GM12878 (cell line): ENCODE data around the gene TMEM45A. TPM values are rescaled to one million over a fixed set of nuclear protein-coding genes. Genes with fewer than 3 reads are reported as not detected.

ENCODE experiments used
- ATAC-seq: fragments of 200-7000 bp; cut with Tn5 transposase; 3 replicates; pipeline ENCODE4 v1.9.1; 2020; ENCODE audit warnings: mild to moderate bottlenecking, moderate library complexity
- Bru-seq: library from RNA; stranded (reverse); fragments of 400-500 nt; gene quantifications from one replicate; lab custom pipeline; 2021; lab: Mats Ljungman, UMichigan
- BruChase-seq, 2 experiments: library from RNA; stranded (reverse); fragments of 400-500 nt; gene quantifications; one replicate each; lab custom pipeline; 2021; lab: Mats Ljungman, UMichigan
- BruUV-seq: library from RNA; stranded (reverse); fragments of 400-500 nt; replicated peaks from 2 replicates; lab custom pipeline; 2021; lab: Mats Ljungman, UMichigan
- CTCF ChIA-PET: fragments of 300-600 bp; sonication (Branson Sonifier 250); formaldehyde crosslinking; extraction: SDS; loops from one replicate; lab custom pipeline; 2021; ENCODE audit warnings: inconsistent platforms; lab: Yijun Ruan, JAX
- POLR2A ChIA-PET: fragments of 350-600 bp; formaldehyde crosslinking; extraction: SDS; loops from one replicate; lab custom pipeline; 2021; ENCODE audit warnings: inconsistent platforms; lab: Charles Lee
- RAD21 ChIA-PET: fragments of 300-600 bp; sonication (Branson Sonifier 250); formaldehyde crosslinking; loops from one replicate; lab custom pipeline; 2023; ENCODE audit warnings: antibody characterized with exemption; ENCODE audit not compliant: unreplicated experiment; lab: Charles Lee
- SMC1A ChIA-PET: fragments of 300-600 bp; sonication (Branson Sonifier 250); formaldehyde crosslinking; loops from one replicate; lab custom pipeline; 2023; ENCODE audit not compliant: unreplicated experiment, uncharacterized antibody; lab: Charles Lee
- DNase-seq: peaks from one replicate; pipeline ENCODE4 v3.0.0-alpha.2; 2011; ENCODE audit warnings: low read depth, low spot score
- FAIRE-seq: peaks from 3 replicates; lab custom pipeline; 2011; peaks lifted over from hg19 to GRCh38; lab: Jason Lieb, UNC
- H2AFZ ChIP-seq: 2 replicates; pipeline ENCODE4 v1.6.0; 2011; ENCODE audit warnings: low read depth, low read length, control low read depth; ENCODE audit not compliant: control insufficient read depth
- H3K27ac ChIP-seq: 2 replicates; pipeline ENCODE4 v1.5.1; 2011; ENCODE audit warnings: control low read depth; ENCODE audit not compliant: control insufficient read depth, insufficient read depth
- H3K27me3 ChIP-seq, 2 experiments: replicated peaks in 1 of 2; 2 replicates each; pipeline versions ENCODE4 v1.6.0 to v1.6.1; 2011; ENCODE audit warnings: low read length in 1 of 2; ENCODE audit not compliant: control insufficient read depth in 2 of 2, insufficient read depth in 2 of 2
- H3K36me3 ChIP-seq, 2 experiments: 2 replicates each; pipeline ENCODE4 v1.5.1; 2011; ENCODE audit warnings: low read length in 1 of 2; ENCODE audit not compliant: control insufficient read depth in 2 of 2, insufficient read depth in 2 of 2
- H3K4me1 ChIP-seq: 2 replicates; pipeline ENCODE4 v1.6.1; 2011; ENCODE audit warnings: mild to moderate bottlenecking, low read length, moderate library complexity, mixed read lengths; ENCODE audit not compliant: control insufficient read depth, insufficient read depth
- H3K4me2 ChIP-seq: 2 replicates; pipeline ENCODE4 v1.6.0; 2011; ENCODE audit warnings: control low read depth; ENCODE audit not compliant: control insufficient read depth, insufficient read depth
- H3K4me3 ChIP-seq: fragments of 200-600 bp; sonication (generic); 2 replicates; pipeline ENCODE4 v1.5.1; 2016
- H3K79me2 ChIP-seq: 2 replicates; pipeline ENCODE4 v1.6.0; 2011; ENCODE audit warnings: low read length; ENCODE audit not compliant: control insufficient read depth, insufficient read depth
- H3K9ac ChIP-seq: 2 replicates; pipeline ENCODE4 v1.8.0; 2011; ENCODE audit warnings: low read length, control low read depth, mixed read lengths; ENCODE audit not compliant: control insufficient read depth, insufficient read depth
- H3K9me3 ChIP-seq: replicated peaks from 3 replicates; pipeline ENCODE4 v1.5.1; 2011; ENCODE audit warnings: mild to moderate bottlenecking, low read length; ENCODE audit not compliant: control insufficient read depth, insufficient read depth
- H4K20me1 ChIP-seq: 2 replicates; pipeline ENCODE4 v1.6.0; 2011; ENCODE audit not compliant: control insufficient read depth, insufficient read depth
- BACH1 ChIP-seq: fragments of 450-650 bp; IDR thresholded peaks from 2 replicates; pipeline ENCODE4 v1.6.1; 2017; ENCODE audit warnings: mild to moderate bottlenecking, borderline replicate concordance
- CBX3 ChIP-seq: fragments of 200-600 bp; sonication (generic); IDR thresholded peaks from 2 replicates; pipeline ENCODE4 v1.6.1; 2016; ENCODE audit warnings: low read depth, borderline replicate concordance
- CBX5 ChIP-seq: sonication (generic); IDR thresholded peaks from 2 replicates; pipeline ENCODE4 v1.6.1; 2016; ENCODE audit warnings: low read depth, moderate library complexity, mild to moderate bottlenecking, inconsistent platforms
- CHD4 ChIP-seq: fragments of 200-600 bp; sonication (generic); IDR thresholded peaks from 2 replicates; pipeline ENCODE4 v1.6.1; 2016; ENCODE audit warnings: mild to moderate bottlenecking
- DPF2 ChIP-seq: fragments of 450-650 bp; IDR thresholded peaks from 2 replicates; pipeline ENCODE4 v1.6.1; 2017; ENCODE audit warnings: mild to moderate bottlenecking
- ETV6 ChIP-seq, 2 experiments: fragments of 450-650 bp in 1 of 2; IDR thresholded peaks in 1 of 2; conservative IDR thresholded peaks in 1 of 2; 2 replicates each; pipeline ENCODE4 v1.6.1; 2014; ENCODE audit warnings: antibody characterized with exemption in 1 of 2, borderline replicate concordance in 1 of 2, low read depth in 1 of 2, mild to moderate bottlenecking in 1 of 2, moderate library complexity in 1 of 2
- FOXM1 ChIP-seq: IDR thresholded peaks from 2 replicates; pipeline ENCODE4 v1.6.1; 2012; ENCODE audit warnings: low read depth, mild to moderate bottlenecking, inconsistent platforms, low read length, moderate library complexity
- HDAC6 ChIP-seq: fragments of 200-600 bp; sonication (generic); IDR thresholded peaks from one replicate; pipeline ENCODE4 v1.8.0; 2017; ENCODE audit warnings: antibody characterized with exemption; ENCODE audit not compliant: unreplicated experiment
- NBN ChIP-seq: fragments of 450-650 bp; IDR thresholded peaks from 2 replicates; pipeline ENCODE4 v1.6.1; 2016
- NFYB ChIP-seq: IDR thresholded peaks from 2 replicates; pipeline ENCODE4 v1.6.1; 2011; ENCODE audit warnings: low read depth, mild to moderate bottlenecking, low read length, improper control_type of control experiment, moderate library complexity; ENCODE audit not compliant: insufficient read depth
- SRF ChIP-seq, 2 experiments: IDR thresholded peaks; 2 replicates each; pipeline ENCODE4 v1.6.1; 2011; ENCODE audit warnings: low read depth in 2 of 2, low read length in 2 of 2, mild to moderate bottlenecking in 1 of 2, moderate library complexity in 1 of 2
- SUPT20H ChIP-seq: IDR thresholded peaks from 2 replicates; pipeline ENCODE4 v1.6.1; 2011; ENCODE audit warnings: low read depth, mild to moderate bottlenecking, low read length, moderate library complexity, borderline replicate concordance; ENCODE audit not compliant: control insufficient read depth
- TARDBP ChIP-seq: IDR thresholded peaks from 2 replicates; pipeline ENCODE4 v1.6.1; 2016; ENCODE audit warnings: borderline replicate concordance
- WGBS: methylation state at CpG from one replicate; pipeline ENCODE4 v1.1.6; 2016; ENCODE audit warnings: low lambda C conversion rate; ENCODE audit not compliant: insufficient replicate concordance, insufficient coverage; ENCODE audit errors: missing lambda C conversion rate; 5-methylcytosine and 5-hydroxymethylcytosine counted together
- in situ Hi-C: fragments of 300-500 bp; cut with MboI; formaldehyde crosslinking; loops from 9 replicates; pipeline ENCODE4 v1.14.3; 2018; ENCODE audit warnings: mixed read lengths
- intact Hi-C: fragments of 100-400 bp; cut with micrococcal nuclease; formaldehyde crosslinking; loops from one replicate; pipeline ENCODE4 v1.14.2; 2022; ENCODE audit not compliant: unreplicated experiment
- long read RNA-seq, 2 experiments: library from polyadenylated mRNA; unstranded; transcript quantifications; one replicate each; pipeline ENCODE4 v2.0.0, GENCODE V29; 2019 to 2020
- polyA minus RNA-seq, 3 experiments: library from RNA; depleted of rRNA, polyadenylated mRNA; stranded (reverse); fragments of >200 nt; gene quantifications; 2 replicates each; pipeline ENCODE4 v1.2.3, GENCODE V29; 2011
- polyA plus RNA-seq, 11 experiments: library from polyadenylated mRNA; depleted of rRNA in 4 of 11; unstranded in 6 of 11; stranded (reverse) in 5 of 11; fragments of >200 nt; fragmentation: Nextera tagmentation in 4 of 11; fragmentation: Illumina TruSeq in 1 of 11; extraction: Ambion mirVana in 4 of 11; extraction: Trizol in 1 of 11; gene quantifications; 1 replicate in 1 of 11; 2 replicates in 10 of 11; pipeline versions ENCODE4 v1.2.1 to v1.2.3, GENCODE V29; 2011 to 2016; ENCODE audit warnings: inconsistent platforms in 2 of 11, missing spikeins in 2 of 11, low read depth in 1 of 11
- total RNA-seq, 4 experiments: library from RNA; depleted of rRNA in 3 of 4; stranded (reverse); fragments of >200 nt in 3 of 4; fragmentation: Illumina TruSeq in 1 of 4; extraction: Trizol in 1 of 4; gene quantifications; 2 replicates each; pipeline versions ENCODE4 v1.2.1 to v1.2.3, GENCODE V29; 2013 to 2021
- TF ChIP-seq, protein P1 (sequence below): IDR thresholded peaks from 2 replicates; pipeline ENCODE4 v1.6.1; 2011; ENCODE audit warnings: mild to moderate bottlenecking, low read depth, low read length, moderate library complexity; ENCODE audit not compliant: insufficient replicate concordance
- TF ChIP-seq, protein P2 (sequence below): IDR thresholded peaks from 2 replicates; pipeline ENCODE4 v1.6.1; 2012; ENCODE audit warnings: low read depth, low read length, improper control_type of control experiment

Gene TMEM45A, protein sequence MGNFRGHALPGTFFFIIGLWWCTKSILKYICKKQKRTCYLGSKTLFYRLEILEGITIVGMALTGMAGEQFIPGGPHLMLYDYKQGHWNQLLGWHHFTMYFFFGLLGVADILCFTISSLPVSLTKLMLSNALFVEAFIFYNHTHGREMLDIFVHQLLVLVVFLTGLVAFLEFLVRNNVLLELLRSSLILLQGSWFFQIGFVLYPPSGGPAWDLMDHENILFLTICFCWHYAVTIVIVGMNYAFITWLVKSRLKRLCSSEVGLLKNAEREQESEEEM
- 3.2 and 5.2 TPM in 2 replicates for total RNA-seq (2013; cell fraction: nucleolus; rRNA removed)
- 0.34 and 1.0 TPM in 2 replicates for total RNA-seq (2014; rRNA removed)
- 0.72 and 0.78 TPM in 2 replicates for total RNA-seq (2014; rRNA removed; fragmentation: Illumina TruSeq; extraction: Trizol)
- 0.90 and 1.0 TPM in 2 replicates for total RNA-seq (2021)
- 8.7 TPM for polyA plus RNA-seq (2011; ENCODE audit: low read depth)
- polyA plus RNA-seq (2011; rRNA removed) = 5.3 and 10.0 TPM in 2 replicates
- polyA plus RNA-seq (2011; cell fraction: cytosol; rRNA removed) = 1.7 and 2.9 TPM in 2 replicates
- polyA plus RNA-seq (2011; cell fraction: nucleus; rRNA removed) = 1.1 and 1.9 TPM in 2 replicates
- polyA plus RNA-seq (2012) = 8.8 and 10.4 TPM in 2 replicates
- 0.62 and 0.95 TPM in 2 replicates for polyA plus RNA-seq (2014; fragmentation: Illumina TruSeq; extraction: Trizol)
- 1 to 10 TPM; 2.5 to 3.0 TPM for polyA plus RNA-seq (2014; fragmentation: Nextera tagmentation; extraction: Ambion mirVana)
- polyA plus RNA-seq (2014; rRNA removed) = 0.66 and 0.96 TPM in 2 replicates
- under 1 TPM; 0.60 to 0.77 TPM for polyA plus RNA-seq (2016; fragmentation: Nextera tagmentation; extraction: Ambion mirVana)
- 3.5 and 4.6 TPM in 2 replicates for polyA minus RNA-seq (2011; rRNA and poly(A)+ RNA removed)
- polyA minus RNA-seq (2011; cell fraction: cytosol; rRNA and poly(A)+ RNA removed) = 1.1 TPM in 1 of 2 replicates, not detected in the other
- 0.36 and 0.96 TPM in 2 replicates for polyA minus RNA-seq (2011; cell fraction: nucleus; rRNA and poly(A)+ RNA removed)
- percentile 43 among the genes with signal in this experiment for Bru-seq, nascent RNA
- percentile 32 among the genes with signal in this experiment for BruChase-seq, experiment 1, labeled RNA remaining after a 6-hour chase
- BruChase-seq, experiment 2, labeled RNA remaining after a 2-hour chase = percentile 26 among the genes with signal in this experiment
- long read RNA-seq, experiment 1 = 0 reads
- long read RNA-seq, experiment 2, partial matches to known transcripts = 0 of 9 reads
- long read RNA-seq, experiment 2, other reads (novel, unspliced or antisense) = 5 of 9 reads

DNA sequence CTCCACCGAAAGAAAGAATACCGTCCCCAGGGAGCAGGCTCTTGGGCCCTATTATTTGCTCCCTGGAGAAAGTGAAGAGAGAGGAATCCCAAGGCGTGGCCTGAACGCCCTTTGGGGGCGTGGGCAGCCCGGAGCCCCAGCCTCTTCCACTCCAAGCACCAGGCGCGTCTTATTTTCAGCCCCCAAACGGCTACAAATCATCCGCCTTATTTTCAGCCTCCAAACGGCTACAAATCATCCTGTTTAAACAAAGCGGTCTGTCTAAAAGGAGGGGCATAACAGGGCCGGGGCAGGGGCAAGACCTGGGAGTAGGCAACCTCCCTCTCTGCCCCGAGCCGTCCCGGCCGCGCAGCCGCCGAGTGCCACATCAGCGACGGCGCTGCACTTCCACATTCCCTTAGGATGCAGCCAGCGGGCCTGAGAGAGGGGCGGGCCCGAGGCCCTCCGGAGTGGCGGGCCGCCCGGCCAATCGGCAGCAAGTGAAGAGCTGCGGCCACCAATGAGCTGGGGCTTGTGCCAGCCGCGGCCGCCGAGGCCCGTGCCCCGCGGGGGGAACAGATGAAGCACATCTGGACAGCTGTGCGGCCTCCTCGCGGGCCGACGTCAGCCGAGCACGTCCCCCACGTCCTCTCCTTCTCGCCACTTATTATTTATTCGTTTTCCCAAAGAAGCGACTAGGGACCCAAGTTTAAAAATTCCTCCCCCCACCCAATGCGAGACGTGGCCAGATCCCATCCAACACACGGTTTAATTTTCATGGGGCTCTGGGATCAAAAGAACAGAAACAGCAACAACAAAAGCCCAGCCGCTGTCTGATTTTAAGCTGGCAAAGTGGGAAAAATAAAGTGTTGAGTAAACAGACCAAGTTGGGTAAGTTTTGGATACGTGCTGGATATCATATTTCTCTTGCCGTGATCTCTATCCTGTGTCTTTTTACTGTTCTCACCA lies at the start of gene TMEM45A:
TSS of gene TMEM45A (plus strand) at position 561 of the 948 bp plus-strand sequence. CDS start 62,593 bp downstream, outside the sequence.
- WGBS = 3% methylated on average over 56 of the region's 56 CpGs
- H3K4me3 ChIP-seq = peak within 1 kb of the TSS; percentile 85
- H3K27ac ChIP-seq = peak within 1 kb of the TSS; percentile 62
- H3K79me2 ChIP-seq = no peaks in the 10 kb centered on the region; the same call in 1 of the 2 replicates
- peak within 1 kb of the TSS; percentile 63 for H3K9ac ChIP-seq
- intact Hi-C loops (no loop called here), in situ Hi-C loops (no loop called here)
- H4K20me1 ChIP-seq = no peaks in the 10 kb centered on the region
- ChIA-PET RAD21 (interaction anchor here (0.5 to 2.0 kb wide), 10 partner anchors 9 to 661 kb away, joined by 3 to 23 read pairs (median 3); no protein-coding TSS in a partner anchor), CTCF (interaction anchor here (0.5 to 1.2 kb wide), 6 partner anchors 25 to 184 kb away, joined by 3 to 5 read pairs (median 4); partner anchors contain the start of gene LNP1), SMC1A (interaction anchor here (0.6 to 1.4 kb wide), 10 partner anchors 12 to 268 kb away, joined by 3 to 8 read pairs (median 4); no protein-coding TSS in a partner anchor), POLR2A (interaction anchor here (0.7 to 1.8 kb wide), 6 partner anchors 10 to 113 kb away, joined by 3 to 5 read pairs (median 4); partner anchors contain the start of genes LNP1 and TOMM70)
- FAIRE-seq (peak; percentile 47), DNase-seq (peak; percentile 72), ATAC-seq (peak; percentile 99)
- H3K36me3 ChIP-seq = no peaks in the 10 kb centered on the region
- H3K27me3 ChIP-seq = no peaks in the 10 kb centered on the region
- H3K4me1 ChIP-seq = peaks cover 21% of the 10 kb centered on the region
- BruUV-seq = no TSS peak
- peak within 1 kb of the TSS; percentile 94 for H3K4me2 ChIP-seq
- H3K9me3 ChIP-seq = no peaks in the 10 kb centered on the region
- H2AFZ ChIP-seq = peak within 1 kb of the TSS; percentile 92
- no peak for TF ChIP-seq CHD4
- TF ChIP-seq CBX5 = no peak
- TF ChIP-seq BACH1 = 0 out of 2 replicates have a peak, but pooled peaks have one; percentile 25
- TF ChIP-seq, protein P1, sequence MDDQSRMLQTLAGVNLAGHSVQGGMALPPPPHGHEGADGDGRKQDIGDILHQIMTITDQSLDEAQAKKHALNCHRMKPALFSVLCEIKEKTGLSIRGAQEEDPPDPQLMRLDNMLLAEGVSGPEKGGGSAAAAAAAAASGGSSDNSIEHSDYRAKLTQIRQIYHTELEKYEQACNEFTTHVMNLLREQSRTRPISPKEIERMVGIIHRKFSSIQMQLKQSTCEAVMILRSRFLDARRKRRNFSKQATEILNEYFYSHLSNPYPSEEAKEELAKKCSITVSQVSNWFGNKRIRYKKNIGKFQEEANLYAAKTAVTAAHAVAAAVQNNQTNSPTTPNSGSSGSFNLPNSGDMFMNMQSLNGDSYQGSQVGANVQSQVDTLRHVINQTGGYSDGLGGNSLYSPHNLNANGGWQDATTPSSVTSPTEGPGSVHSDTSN = peak; percentile 99
- TF ChIP-seq, protein P2, sequence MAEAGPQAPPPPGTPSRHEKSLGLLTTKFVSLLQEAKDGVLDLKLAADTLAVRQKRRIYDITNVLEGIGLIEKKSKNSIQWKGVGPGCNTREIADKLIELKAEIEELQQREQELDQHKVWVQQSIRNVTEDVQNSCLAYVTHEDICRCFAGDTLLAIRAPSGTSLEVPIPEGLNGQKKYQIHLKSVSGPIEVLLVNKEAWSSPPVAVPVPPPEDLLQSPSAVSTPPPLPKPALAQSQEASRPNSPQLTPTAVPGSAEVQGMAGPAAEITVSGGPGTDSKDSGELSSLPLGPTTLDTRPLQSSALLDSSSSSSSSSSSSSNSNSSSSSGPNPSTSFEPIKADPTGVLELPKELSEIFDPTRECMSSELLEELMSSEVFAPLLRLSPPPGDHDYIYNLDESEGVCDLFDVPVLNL = no peak
- TF ChIP-seq ETV6 (conservative IDR thresholded peaks at IDR 0.05 in 1 of 2, IDR thresholded peaks at IDR 0.05 in 1 of 2; ENCODE audit: borderline replicate concordance in 1 of 2, low read depth in 1 of 2) = no peak
- no peak for TF ChIP-seq HDAC6
- TF ChIP-seq DPF2 = peak; percentile 99
- peak; percentile 99 for TF ChIP-seq NFYB
- 0 out of 2 replicates have a peak, but pooled peaks have one; percentile 13 for TF ChIP-seq NBN
- TF ChIP-seq SUPT20H = no peak
- TF ChIP-seq FOXM1 = no peak
- no peak for TF ChIP-seq CBX3
- TF ChIP-seq TARDBP = no peak
- no peak for TF ChIP-seq SRF (IDR thresholded peaks at IDR 0.05; ENCODE audit: low read depth in 2 of 2, low read length in 2 of 2)
